Spleen (tissue), 11 donors: ENCODE results near the gene TBC1D16. TPM values are rescaled to one million over a fixed set of nuclear protein-coding genes. Genes with fewer than 3 reads are reported as not detected.
A peak's percentile ranks its signal among the peaks of the same experiment; 100 is the strongest.

Experiments used
- DNase-seq: peaks from one replicate; pipeline ENCODE4 v3.0.0-alpha.2; 2020
- H3K27ac ChIP-seq, 8 donors: fragments of 200-600 bp; sonication (generic) in 7 of 8; 1 replicate in 4 of 8; 2 replicates in 4 of 8; pipeline versions ENCODE4 v1.5.0 to v1.8.0; 2016 to 2021; ENCODE audit warnings: inconsistent platforms in 4 of 8, mild to moderate bottlenecking in 4 of 8, moderate library complexity in 1 of 8
- H3K27me3 ChIP-seq, 7 donors: fragments of 200-600 bp; sonication (generic) in 6 of 7; replicated peaks in 1 of 7; 1 replicate in 4 of 7; 2 replicates in 3 of 7; pipeline versions ENCODE4 v1.5.0 to v1.8.0; 2016 to 2021; ENCODE audit warnings: inconsistent platforms in 3 of 7, mild to moderate bottlenecking in 1 of 7
- H3K36me3 ChIP-seq, 6 donors: fragments of 200-600 bp; sonication (generic) in 5 of 6; 1 replicate in 4 of 6; 2 replicates in 2 of 6; pipeline versions ENCODE4 v1.5.0 to v1.8.0; 2016 to 2021; ENCODE audit warnings: inconsistent platforms in 2 of 6
- H3K4me1 ChIP-seq, 6 donors: fragments of 200-600 bp; sonication (generic) in 5 of 6; 1 replicate in 3 of 6; 2 replicates in 3 of 6; pipeline versions ENCODE4 v1.5.0 to v1.8.0; 2016 to 2021; ENCODE audit warnings: inconsistent platforms in 3 of 6
- H3K4me3 ChIP-seq, 8 donors: fragments of 200-600 bp; sonication (generic) in 7 of 8; 1 replicate in 4 of 8; 2 replicates in 4 of 8; pipeline versions ENCODE4 v1.5.0 to v1.8.0; 2016 to 2021; ENCODE audit warnings: inconsistent platforms in 4 of 8, mild to moderate bottlenecking in 4 of 8, moderate library complexity in 2 of 8
- H3K9me3 ChIP-seq, 8 donors: fragments of 200-600 bp; sonication (generic) in 7 of 8; 1 replicate in 4 of 8; 2 replicates in 4 of 8; pipeline versions ENCODE4 v1.5.0 to v1.8.0; 2016 to 2021; ENCODE audit warnings: inconsistent platforms in 4 of 8
- POLR2A ChIP-seq, 3 donors: fragments of 450-650 bp; IDR thresholded peaks; one replicate each; pipeline ENCODE4 v1.5.1; 2017; ENCODE audit warnings: antibody characterized with exemption in 3 of 3, mild to moderate bottlenecking in 1 of 3
- POLR2AphosphoS5 ChIP-seq, 3 donors: sonication (generic); formaldehyde crosslinking; IDR thresholded peaks; one replicate each; pipeline ENCODE4 v1.5.1; 2017; ENCODE audit warnings: antibody characterized with exemption in 3 of 3
- WGBS, 5 donors: extraction: QIAGEN DNeasy Blood & Tissue Kit in 3 of 5; methylation state at CpG; one replicate each; pipeline versions ENCODE4 v1.1.5 to v1.1.7; 2013 to 2018; 5-methylcytosine and 5-hydroxymethylcytosine counted together
- intact Hi-C: fragments of 100-400 bp; cut with DNase I; formaldehyde crosslinking; loops from one replicate; pipeline ENCODE4 v1.15.0; 2023; ENCODE audit warnings: low total_unique reads
- polyA plus RNA-seq, 3 donors: library from polyadenylated mRNA; stranded (reverse); fragments of 200-250 nt; gene quantifications; one replicate each; pipeline ENCODE4 v1.2.1, GENCODE V29; 2013
- total RNA-seq, 7 donors: library from RNA; depleted of rRNA in 3 of 7; stranded (reverse); fragments of >200 nt in 3 of 7; fragmentation: NEBNext Ultra II Directional in 4 of 7; extraction: Animal tissue kit (Norgen Biotek cat#: 25700) in 4 of 7; gene quantifications; one replicate each; pipeline versions ENCODE4 v1.1.0 to v1.2.1, GENCODE V29; 2016 to 2021
- TF ChIP-seq, protein P1 (sequence below), 11 experiments: fragments of 200-600 bp in 7 of 11; fragments of 450-650 bp in 4 of 11; sonication (generic) in 4 of 11; IDR thresholded peaks in 8 of 11; conservative IDR thresholded peaks in 3 of 11; 1 replicate in 7 of 11; 2 replicates in 4 of 11; pipeline versions ENCODE4 v1.4.0 to v1.8.0; 2016 to 2021; ENCODE audit warnings: antibody characterized with exemption in 11 of 11, inconsistent platforms in 4 of 11, mild to moderate bottlenecking in 1 of 11
- donor health status: healthy with polysubstance abuse.
- donor health status: DM: no; HTN: no; CAD: no; lungs with moderate emphysema.
- donor health status: DM: no; HTN: no; CAD: no.
- donor health status: Bipolar disorder and iron deficiency.
- donor health status: healthy.
- donor health status: DM: no; HTN: no; CAD: no.
- donor health status: DM: yes; HTN: yes; CAD: no.

Gene TBC1D16
- total and polyA plus RNA-seq, 10 donors = 1.3 to 33.6 (median 15.7) TPM

DNA sequence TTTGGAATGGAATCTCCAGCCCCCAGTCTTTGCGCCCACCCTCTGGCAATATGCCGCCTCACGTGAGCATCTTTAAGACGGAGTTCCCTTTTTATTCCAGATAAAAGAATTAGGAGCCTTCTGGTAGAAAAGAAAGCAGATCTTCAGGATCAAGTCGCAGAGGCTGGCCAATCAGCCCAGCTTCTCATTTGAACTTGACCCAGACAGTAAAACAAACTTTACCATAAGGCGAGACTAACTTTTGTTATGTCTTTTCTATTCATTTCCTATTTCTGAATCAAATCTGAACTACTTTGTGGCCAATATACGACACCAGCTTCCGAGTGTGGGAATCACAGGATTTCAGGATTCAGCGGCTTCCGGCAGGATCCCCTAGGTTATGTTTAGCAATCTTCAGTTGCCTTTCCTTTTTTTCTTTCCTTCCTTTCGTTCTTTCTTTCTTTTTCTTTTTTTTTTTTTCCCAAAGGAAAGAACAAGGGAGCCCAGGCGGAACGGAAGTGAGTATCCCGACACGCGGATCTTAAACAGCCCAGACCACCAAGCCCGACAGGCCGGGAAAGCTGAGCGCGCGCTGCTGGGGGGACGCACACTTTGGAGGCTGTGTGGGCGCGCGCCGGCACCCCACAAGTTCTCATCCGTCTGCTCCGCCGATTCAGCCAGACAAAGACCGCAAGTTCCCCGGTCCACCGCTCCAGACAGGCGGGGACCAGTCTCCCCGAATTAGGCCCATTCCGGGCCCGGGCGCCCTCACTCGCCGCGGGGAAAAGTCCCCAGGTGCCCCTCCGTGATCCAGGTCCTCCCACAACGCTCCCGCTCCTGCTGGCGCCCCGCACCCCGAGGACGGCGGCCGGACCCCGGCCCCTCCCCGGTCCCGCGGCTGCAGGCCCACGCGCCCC is 633 bp downstream of the TBC1D16 start:
- Histone ChIP-seq H3K4me1 (peaks cover 0 to 38% (median 20%) of the 10 kb centered on the region in 6 donors), H3K4me3 (peak overlapping the region; percentile 58 to 88 (median 77)), H3K27me3 (peaks cover 0 to 24% (median 0%) of the 10 kb centered on the region in 7 donors), H3K36me3 (no peaks in the 10 kb centered on the region), H3K27ac (peak overlapping the region; percentile 10 to 87 (median 76)), H3K9me3 (no peaks in the 10 kb centered on the region)
- DNase-seq = peak; percentile 87
- 2 to 6% (median 3%) methylated on average over 23 to 55 of the region's 55 CpGs for WGBS, 5 donors
- intact Hi-C loops = no loop called here
- TF ChIP-seq POLR2A (IDR thresholded peaks at IDR 0.05) (no peak), POLR2AphosphoS5 (IDR thresholded peaks at IDR 0.05) (peak in 2 of 3 donors; percentile 22 to 25)
- TF ChIP-seq, protein P1, sequence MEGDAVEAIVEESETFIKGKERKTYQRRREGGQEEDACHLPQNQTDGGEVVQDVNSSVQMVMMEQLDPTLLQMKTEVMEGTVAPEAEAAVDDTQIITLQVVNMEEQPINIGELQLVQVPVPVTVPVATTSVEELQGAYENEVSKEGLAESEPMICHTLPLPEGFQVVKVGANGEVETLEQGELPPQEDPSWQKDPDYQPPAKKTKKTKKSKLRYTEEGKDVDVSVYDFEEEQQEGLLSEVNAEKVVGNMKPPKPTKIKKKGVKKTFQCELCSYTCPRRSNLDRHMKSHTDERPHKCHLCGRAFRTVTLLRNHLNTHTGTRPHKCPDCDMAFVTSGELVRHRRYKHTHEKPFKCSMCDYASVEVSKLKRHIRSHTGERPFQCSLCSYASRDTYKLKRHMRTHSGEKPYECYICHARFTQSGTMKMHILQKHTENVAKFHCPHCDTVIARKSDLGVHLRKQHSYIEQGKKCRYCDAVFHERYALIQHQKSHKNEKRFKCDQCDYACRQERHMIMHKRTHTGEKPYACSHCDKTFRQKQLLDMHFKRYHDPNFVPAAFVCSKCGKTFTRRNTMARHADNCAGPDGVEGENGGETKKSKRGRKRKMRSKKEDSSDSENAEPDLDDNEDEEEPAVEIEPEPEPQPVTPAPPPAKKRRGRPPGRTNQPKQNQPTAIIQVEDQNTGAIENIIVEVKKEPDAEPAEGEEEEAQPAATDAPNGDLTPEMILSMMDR (IDR thresholded peaks at IDR 0.05 in 8 of 11, conservative IDR thresholded peaks at IDR 0.05 in 3 of 11) = no peak

DNA sequence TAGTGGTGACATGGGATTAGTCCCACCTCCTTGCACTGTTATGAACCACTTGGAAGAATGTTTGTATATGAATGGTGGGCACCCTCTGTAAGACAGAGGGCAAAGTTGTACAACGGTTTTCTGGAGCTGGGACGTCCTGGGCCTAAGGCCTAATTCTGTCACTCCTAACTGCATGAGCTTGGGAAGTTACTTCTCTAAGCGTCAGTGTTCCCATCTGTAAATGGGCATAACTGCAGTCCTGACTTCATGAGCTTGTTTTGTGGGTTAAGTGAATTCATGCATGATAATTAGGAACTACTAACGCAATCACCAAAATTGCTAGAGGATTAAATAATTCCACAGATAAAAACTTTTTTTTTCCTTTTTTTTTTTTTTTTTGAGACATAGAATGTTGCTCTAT is 1.8 kb downstream of the TBC1D16 start:
- intact Hi-C loops = no loop called here
- 89 to 96% (median 91%) methylated on average over 4 of the region's 4 CpGs for WGBS, 5 donors

DNA sequence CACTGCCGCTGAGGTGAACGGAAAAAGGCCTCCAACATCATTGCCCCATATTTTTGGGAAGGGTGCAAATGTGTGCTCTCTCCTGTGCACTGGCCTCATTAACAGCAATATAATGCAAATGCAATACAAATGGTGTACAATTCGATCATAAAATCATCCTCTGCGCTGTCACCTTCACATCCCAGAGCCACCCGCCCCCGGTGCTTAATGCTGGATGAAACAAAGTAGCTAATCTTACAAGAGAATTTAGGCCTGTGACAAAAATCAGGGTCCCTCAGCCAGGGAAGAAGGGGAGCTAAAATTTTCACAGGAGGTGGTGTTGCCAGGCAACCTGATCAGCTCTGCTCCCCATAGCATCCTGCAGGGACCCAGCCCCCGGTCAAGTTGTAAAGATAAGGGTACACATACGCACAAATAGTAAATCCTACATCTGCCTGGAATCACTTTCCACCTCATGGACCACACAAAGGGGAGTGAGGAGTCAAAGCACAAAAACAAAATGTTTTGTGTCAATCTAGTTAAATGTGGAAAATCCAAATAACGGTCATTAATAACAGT is 3.0 kb downstream of the TBC1D16 start:
- no peak for DNase-seq
- peaks cover 0 to 24% (median 0%) of the 10 kb centered on the region in 7 donors for H3K27me3 ChIP-seq
- H3K4me3 ChIP-seq = no peak overlapping the region
- intact Hi-C loops = no loop called here
- H3K27ac ChIP-seq = no peak overlapping the region
- 91 to 97% (median 94%) methylated on average over 9 of the region's 9 CpGs for WGBS, 5 donors
- no peaks in the 10 kb centered on the region for H3K9me3 ChIP-seq
- H3K36me3 ChIP-seq = no peaks in the 10 kb centered on the region
- TF ChIP-seq, protein P1 (IDR thresholded peaks at IDR 0.05 in 8 of 11, conservative IDR thresholded peaks at IDR 0.05 in 3 of 11) = no peak
- TF ChIP-seq POLR2A (IDR thresholded peaks at IDR 0.05) = no peak
- no peak for TF ChIP-seq POLR2AphosphoS5 (IDR thresholded peaks at IDR 0.05)
- peaks cover 0 to 49% (median 20%) of the 10 kb centered on the region in 6 donors for H3K4me1 ChIP-seq

More for the DNA sequence above, 1.8 kb downstream of the TBC1D16 start:
- Histone ChIP-seq H3K4me3 (no peak overlapping the region), H3K9me3 (no peaks in the 10 kb centered on the region), H3K27ac (no peak overlapping the region), H3K36me3 (no peaks in the 10 kb centered on the region), H3K4me1 (peaks cover 0 to 46% (median 20%) of the 10 kb centered on the region in 6 donors), H3K27me3 (peaks cover 0 to 24% (median 0%) of the 10 kb centered on the region in 7 donors)
- no peak for DNase-seq
- no peak for TF ChIP-seq POLR2AphosphoS5 (IDR thresholded peaks at IDR 0.05)
- TF ChIP-seq POLR2A (IDR thresholded peaks at IDR 0.05) = no peak
- TF ChIP-seq, protein P1 (IDR thresholded peaks at IDR 0.05 in 8 of 11, conservative IDR thresholded peaks at IDR 0.05 in 3 of 11) = no peak
